WI38 (cell line): ENCODE results near the gene STAC.

ENCODE experiments used
- H3K4me3 ChIP-seq: 2 replicates; pipeline ENCODE4 v1.5.1; 2011; ENCODE audit warnings: low read depth, mild to moderate bottlenecking, control low read depth, low read length
- TF ChIP-seq, protein P1 (sequence below): IDR thresholded peaks from 2 replicates; pipeline ENCODE4 v1.5.1; 2012; ENCODE audit warnings: low read depth, mild to moderate bottlenecking, control low read depth, low read length

Gene STAC

DNA sequence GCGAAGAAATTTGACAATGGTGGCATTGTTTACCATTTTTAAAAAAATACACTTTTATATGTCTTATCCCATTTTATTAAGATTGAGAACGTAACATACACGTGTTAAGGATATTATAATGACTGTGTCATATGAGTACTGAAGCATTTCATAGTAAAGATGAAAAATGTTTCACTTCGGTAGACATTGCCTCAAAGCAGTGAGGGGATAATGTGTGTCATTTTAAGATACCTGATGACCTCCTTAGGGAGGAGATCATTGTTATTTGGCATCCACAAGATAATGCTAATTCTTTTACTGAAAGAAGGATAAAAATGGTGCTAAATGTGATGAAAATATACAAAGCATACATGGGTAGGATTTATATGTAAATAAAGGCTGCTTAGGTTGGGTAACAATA is 107.3 kb downstream of the STAC start:
- no peak overlapping the region for H3K4me3 ChIP-seq
- TF ChIP-seq, protein P1, sequence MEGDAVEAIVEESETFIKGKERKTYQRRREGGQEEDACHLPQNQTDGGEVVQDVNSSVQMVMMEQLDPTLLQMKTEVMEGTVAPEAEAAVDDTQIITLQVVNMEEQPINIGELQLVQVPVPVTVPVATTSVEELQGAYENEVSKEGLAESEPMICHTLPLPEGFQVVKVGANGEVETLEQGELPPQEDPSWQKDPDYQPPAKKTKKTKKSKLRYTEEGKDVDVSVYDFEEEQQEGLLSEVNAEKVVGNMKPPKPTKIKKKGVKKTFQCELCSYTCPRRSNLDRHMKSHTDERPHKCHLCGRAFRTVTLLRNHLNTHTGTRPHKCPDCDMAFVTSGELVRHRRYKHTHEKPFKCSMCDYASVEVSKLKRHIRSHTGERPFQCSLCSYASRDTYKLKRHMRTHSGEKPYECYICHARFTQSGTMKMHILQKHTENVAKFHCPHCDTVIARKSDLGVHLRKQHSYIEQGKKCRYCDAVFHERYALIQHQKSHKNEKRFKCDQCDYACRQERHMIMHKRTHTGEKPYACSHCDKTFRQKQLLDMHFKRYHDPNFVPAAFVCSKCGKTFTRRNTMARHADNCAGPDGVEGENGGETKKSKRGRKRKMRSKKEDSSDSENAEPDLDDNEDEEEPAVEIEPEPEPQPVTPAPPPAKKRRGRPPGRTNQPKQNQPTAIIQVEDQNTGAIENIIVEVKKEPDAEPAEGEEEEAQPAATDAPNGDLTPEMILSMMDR: no peak

DNA sequence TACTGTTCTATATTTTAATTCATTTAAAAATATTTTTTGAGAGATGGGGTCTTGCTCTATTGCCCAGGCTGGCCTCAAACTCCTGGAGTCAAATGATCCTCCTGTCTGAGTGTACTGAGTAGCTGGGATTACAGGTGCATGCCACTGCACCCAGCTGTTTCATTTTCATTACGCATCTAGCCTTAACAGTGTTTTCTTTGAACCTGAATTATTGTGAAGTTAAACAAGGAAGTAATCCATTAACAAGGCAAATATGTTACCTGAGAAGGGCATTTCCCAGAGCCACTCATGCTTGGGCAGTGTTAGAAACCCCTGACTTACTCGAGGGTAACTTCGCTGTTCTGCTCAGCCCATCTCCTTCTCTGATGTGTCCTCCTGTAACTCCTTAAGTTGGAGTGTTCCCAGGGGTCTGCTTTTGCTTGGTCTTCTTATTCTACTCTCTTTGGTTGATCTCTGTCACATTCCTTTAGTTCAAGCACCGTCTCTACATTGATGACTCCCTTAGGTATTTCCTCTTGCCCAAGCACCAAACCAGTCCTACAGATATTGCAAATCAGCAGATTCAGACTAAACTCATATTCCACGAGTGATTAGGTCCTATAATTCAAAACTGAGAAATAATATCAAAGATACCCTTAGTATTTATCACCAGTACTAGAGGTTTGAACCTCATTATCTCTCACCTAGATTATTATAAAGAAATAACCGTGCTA is 107.9 kb downstream of the STAC start:
- TF ChIP-seq, protein P1: no peak
- no peak overlapping the region for H3K4me3 ChIP-seq

DNA sequence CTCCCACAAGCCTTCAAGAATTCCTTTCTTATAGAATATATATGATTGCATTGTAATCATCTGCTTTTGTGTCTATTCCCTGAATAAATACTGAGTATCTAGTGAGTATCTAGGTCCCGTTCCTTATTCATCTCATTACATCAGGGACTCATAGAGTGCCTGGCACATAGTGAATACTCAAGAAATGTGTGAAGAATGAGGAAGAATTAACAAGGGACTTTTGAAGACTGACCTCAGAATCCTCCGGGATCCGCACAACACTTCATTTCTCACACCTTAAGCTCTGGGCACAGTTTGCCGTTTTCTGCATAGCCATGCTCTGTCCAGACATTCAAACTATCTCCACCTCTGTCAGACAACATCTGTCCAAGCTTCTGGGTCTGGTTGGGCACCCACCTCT is 108.8 kb downstream of the STAC start:
- no peak overlapping the region for H3K4me3 ChIP-seq

DNA sequence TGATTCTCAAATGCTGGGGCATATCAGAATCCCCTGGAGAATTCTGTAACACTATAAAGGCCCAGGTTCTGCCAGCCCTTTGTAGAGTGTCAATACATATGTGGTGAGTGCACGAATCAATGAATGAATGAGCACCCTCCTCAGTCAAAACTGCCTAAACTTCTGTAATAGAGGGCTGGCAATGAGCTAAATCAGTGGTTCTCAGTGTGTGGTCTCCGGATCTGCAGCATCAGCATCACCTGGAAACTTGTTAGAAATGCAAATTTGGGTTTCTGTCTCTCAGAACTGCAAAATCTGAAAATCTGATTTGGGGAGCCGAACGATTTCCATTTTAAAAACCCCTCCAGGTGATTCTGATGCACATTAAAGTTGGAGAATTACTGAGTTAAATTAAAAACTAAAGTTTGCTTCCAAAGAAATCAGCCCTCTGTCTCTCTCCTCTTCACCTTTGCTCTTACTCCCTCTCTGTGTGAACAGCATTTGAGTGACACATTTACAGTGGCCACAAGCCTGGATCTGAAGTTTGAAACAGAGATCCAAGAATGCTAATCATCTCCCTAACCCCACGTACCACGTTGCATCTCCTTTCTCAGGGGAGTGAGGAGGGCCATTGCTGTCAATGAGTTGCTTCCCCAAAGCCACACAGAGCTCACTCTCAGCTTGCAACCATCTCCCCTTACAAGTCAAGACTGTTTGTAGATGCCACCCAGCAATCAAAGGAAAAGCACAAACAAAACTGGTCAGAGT is 109.5 kb downstream of the STAC start:
- no peak overlapping the region for H3K4me3 ChIP-seq
- TF ChIP-seq, protein P1: no peak

More for the DNA sequence above, 108.8 kb downstream of the STAC start:
- TF ChIP-seq, protein P1: no peak

DNA sequence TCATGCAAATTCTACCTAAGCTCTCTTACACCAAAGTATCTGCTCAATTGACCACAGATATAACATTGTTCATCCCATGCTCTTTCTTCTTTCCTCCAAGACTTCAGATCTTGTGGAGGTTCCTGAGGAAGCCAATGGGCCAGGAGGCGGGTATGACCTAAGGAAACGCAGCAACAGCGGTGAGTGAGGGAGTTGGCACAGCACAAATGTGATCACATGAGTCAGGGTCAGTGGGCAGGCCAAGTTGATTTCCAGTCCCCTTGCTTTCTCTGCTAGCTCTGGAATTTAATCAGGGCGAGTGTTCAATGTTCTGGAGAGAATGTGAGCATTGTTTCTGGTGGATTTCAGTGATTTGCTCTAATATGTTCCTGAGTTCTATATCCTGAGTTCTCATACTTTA is 112.7 kb downstream of the STAC start:
- no peak overlapping the region for H3K4me3 ChIP-seq
- TF ChIP-seq, protein P1: no peak

DNA sequence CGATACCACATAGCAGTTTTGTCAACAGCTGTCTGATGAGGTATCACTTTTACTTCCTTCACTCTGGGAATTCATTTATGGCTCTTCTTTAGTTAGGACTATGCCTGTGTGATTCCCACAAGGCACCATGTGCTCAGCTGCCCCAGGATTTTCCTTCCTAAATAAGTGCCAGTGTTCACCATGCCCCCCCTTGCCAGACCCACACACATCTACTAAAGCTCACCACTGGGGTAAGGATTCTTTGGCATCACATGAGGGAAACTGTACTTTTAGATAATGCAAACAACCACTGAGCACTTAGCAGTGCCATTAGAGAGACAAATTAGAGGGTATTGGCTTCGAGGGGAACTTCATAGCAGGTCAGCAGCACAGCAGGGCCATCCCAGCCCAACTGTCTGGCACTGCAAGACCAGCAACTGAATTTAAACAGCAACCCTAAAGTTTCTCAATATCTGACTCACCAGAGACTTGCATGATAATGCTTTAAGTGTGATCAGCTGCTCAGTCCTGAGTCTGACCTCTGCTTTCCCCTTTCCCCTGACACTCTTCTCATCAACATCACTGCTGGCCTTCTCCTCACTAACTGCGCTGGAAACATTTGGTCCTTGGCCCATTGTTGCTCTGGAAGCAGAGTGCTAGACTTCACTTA is 114.3 kb downstream of the STAC start:
- TF ChIP-seq, protein P1: no peak
- H3K4me3 ChIP-seq: no peak overlapping the region
